H1 (cell line): ENCODE measurements around the gene GPC6. TPM values are rescaled to one million over a fixed set of nuclear protein-coding genes. Genes with fewer than 3 reads are reported as not detected.

Experiments
- CTCF ChIA-PET: fragments of 300-600 bp; sonication (Branson Sonifier 250); formaldehyde crosslinking; loops from one replicate; lab custom pipeline; 2021; ENCODE audit not compliant: partially characterized antibody; lab: Charles Lee
- POLR2A ChIA-PET: fragments of 300-600 bp; sonication (Branson Sonifier 250); formaldehyde crosslinking; loops from one replicate; lab custom pipeline; 2021; ENCODE audit warnings: inconsistent platforms; ENCODE audit not compliant: partially characterized antibody; lab: Charles Lee
- DNase-seq, 2 experiments: peaks; one replicate each; pipeline versions ENCODE4 v3.0.0 to v3.0.0-alpha.2; 2010 to 2022; ENCODE audit warnings: low spot score in 2 of 2, low read depth in 1 of 2, mixed read lengths in 1 of 2
- FAIRE-seq: peaks from 2 replicates; lab custom pipeline; 2011; peaks lifted over from hg19 to GRCh38; lab: Jason Lieb, UNC
- H2AFZ ChIP-seq: 2 replicates; pipeline ENCODE4 v1.8.1; 2012; ENCODE audit warnings: low read length, inconsistent platforms
- H2AK5ac ChIP-seq: 2 replicates; pipeline ENCODE4 v1.6.1; 2013; ENCODE audit warnings: low read depth, low read length
- H2BK120ac ChIP-seq: replicated peaks from 2 replicates; pipeline ENCODE3; 2013; ENCODE audit warnings: low read depth, low read length, inconsistent platforms
- H2BK12ac ChIP-seq: 2 replicates; pipeline ENCODE4 v1.6.1; 2013; ENCODE audit warnings: low read depth, low read length
- H2BK15ac ChIP-seq: 2 replicates; pipeline ENCODE4 v1.6.1; 2013; ENCODE audit warnings: low read length
- H2BK20ac ChIP-seq: 2 replicates; pipeline ENCODE4 v1.6.1; 2013; ENCODE audit warnings: low read length
- H2BK5ac ChIP-seq: 2 replicates; pipeline ENCODE4 v1.6.1; 2013; ENCODE audit warnings: low read depth, low read length
- H3K14ac ChIP-seq: 2 replicates; pipeline ENCODE4 v1.6.1; 2013; ENCODE audit warnings: inconsistent platforms; ENCODE audit not compliant: insufficient read length
- H3K18ac ChIP-seq: 2 replicates; pipeline ENCODE4 v1.6.1; 2013; ENCODE audit warnings: low read length; ENCODE audit errors: extremely low read depth
- H3K23ac ChIP-seq: 2 replicates; pipeline ENCODE4 v1.6.1; 2013; ENCODE audit warnings: inconsistent platforms; ENCODE audit not compliant: insufficient read length
- H3K23me2 ChIP-seq: 2 replicates; pipeline ENCODE4 v1.6.1; 2013; ENCODE audit warnings: low read depth, low read length
- H3K27ac ChIP-seq: 2 replicates; pipeline ENCODE4 v1.6.1; 2011; ENCODE audit warnings: low read depth, low read length, inconsistent platforms
- H3K27me3 ChIP-seq, 4 experiments: replicated peaks in 1 of 4; 1 replicate in 1 of 4; 2 replicates in 3 of 4; pipeline versions ENCODE4 v1.6.1 to v1.8.1; 2011 to 2013; ENCODE audit warnings: low read length in 3 of 4, mild to moderate bottlenecking in 3 of 4, inconsistent platforms in 2 of 4, mixed read lengths in 2 of 4, moderate library complexity in 1 of 4; ENCODE audit not compliant: control insufficient read depth in 3 of 4, insufficient read depth in 3 of 4; ENCODE audit errors: extremely low read depth in 1 of 4
- H3K36me3 ChIP-seq, 4 experiments: 2 replicates each; pipeline versions ENCODE4 v1.6.1 to v1.8.1; 2011 to 2013; ENCODE audit warnings: mild to moderate bottlenecking in 4 of 4, low read length in 3 of 4, moderate library complexity in 2 of 4, control low read depth in 1 of 4, inconsistent platforms in 1 of 4; ENCODE audit not compliant: insufficient read depth in 4 of 4, control insufficient read depth in 2 of 4
- H3K4ac ChIP-seq: replicated peaks from 2 replicates; pipeline ENCODE3; 2013; ENCODE audit warnings: low read length, low read depth, mixed read lengths, inconsistent platforms; ENCODE audit not compliant: insufficient read length
- H3K4me1 ChIP-seq, 4 experiments: replicated peaks in 1 of 4; 1 replicate in 1 of 4; 2 replicates in 3 of 4; pipeline versions ENCODE4 v1.6.1 to v1.8.1; 2011 to 2013; ENCODE audit warnings: low read length in 3 of 4, inconsistent platforms in 2 of 4, mixed read lengths in 1 of 4; ENCODE audit not compliant: insufficient read depth in 4 of 4, control insufficient read depth in 3 of 4
- H3K4me2 ChIP-seq, 2 experiments: 2 replicates each; pipeline versions ENCODE4 v1.6.1 to v1.8.1; 2011 to 2013; ENCODE audit warnings: low read depth in 2 of 2, low read length in 2 of 2, control low read depth in 1 of 2, inconsistent platforms in 1 of 2, mild to moderate bottlenecking in 1 of 2; ENCODE audit not compliant: insufficient read depth in 1 of 2
- H3K4me3 ChIP-seq, 4 experiments: fragments of 200-600, 300-600 bp in 1 of 4; sonication (generic), shearing (Covaris generic), sonication (Bioruptor Twin) in 1 of 4; 2 replicates each; pipeline versions ENCODE4 v1.5.1 to v1.8.1; 2011 to 2016; ENCODE audit warnings: low read length in 4 of 4, low read depth in 3 of 4, control low read depth in 2 of 4, inconsistent platforms in 2 of 4, mild to moderate bottlenecking in 2 of 4, mixed read lengths in 1 of 4, moderate library complexity in 1 of 4; ENCODE audit not compliant: insufficient read depth in 2 of 4; ENCODE audit errors: extremely low read depth in 1 of 4
- H3K56ac ChIP-seq: replicated peaks from 2 replicates; pipeline ENCODE3; 2013; ENCODE audit warnings: low read depth, mild to moderate bottlenecking, mixed read lengths, low read length, inconsistent platforms; ENCODE audit not compliant: insufficient read length
- H3K79me1 ChIP-seq: 2 replicates; pipeline ENCODE4 v1.6.1; 2013; ENCODE audit warnings: low read depth, low read length, control low read depth
- H3K79me2 ChIP-seq, 2 experiments: 2 replicates each; pipeline versions ENCODE4 v1.6.1 to v1.8.1; 2012 to 2013; ENCODE audit warnings: low read length in 2 of 2, mild to moderate bottlenecking in 2 of 2, inconsistent platforms in 1 of 2; ENCODE audit not compliant: insufficient read depth in 2 of 2, control insufficient read depth in 1 of 2
- H3K9ac ChIP-seq, 4 experiments: replicated peaks in 1 of 4; 1 replicate in 1 of 4; 2 replicates in 3 of 4; pipeline versions ENCODE4 v1.6.1 to v1.8.1; 2011 to 2013; ENCODE audit warnings: low read depth in 3 of 4, low read length in 3 of 4, control low read depth in 2 of 4, mild to moderate bottlenecking in 2 of 4, moderate library complexity in 2 of 4, inconsistent platforms in 1 of 4; ENCODE audit errors: extremely low read depth in 1 of 4
- H3K9me3 ChIP-seq, 2 experiments: 2 replicates each; pipeline versions ENCODE4 v1.6.1 to v1.8.1; 2012 to 2013; ENCODE audit warnings: mild to moderate bottlenecking in 2 of 2, moderate library complexity in 2 of 2, control low read depth in 1 of 2, inconsistent platforms in 1 of 2, low read depth in 1 of 2, low read length in 1 of 2, mixed read lengths in 1 of 2; ENCODE audit not compliant: insufficient read depth in 2 of 2
- H4K20me1 ChIP-seq, 2 experiments: replicated peaks in 1 of 2; 2 replicates each; pipeline versions ENCODE3 to v1.8.1; 2011 to 2013; ENCODE audit warnings: inconsistent platforms in 2 of 2, low read length in 2 of 2, mild to moderate bottlenecking in 1 of 2; ENCODE audit not compliant: insufficient read depth in 2 of 2, control insufficient read depth in 1 of 2
- H4K5ac ChIP-seq: 2 replicates; pipeline ENCODE4 v1.6.1; 2013; ENCODE audit warnings: low read length, low read depth, mixed read lengths, inconsistent platforms; ENCODE audit not compliant: insufficient read length
- H4K8ac ChIP-seq: 2 replicates; pipeline ENCODE4 v1.8.0; 2013; ENCODE audit warnings: mild to moderate bottlenecking, moderate library complexity, low read length, inconsistent platforms; ENCODE audit not compliant: insufficient read depth; ENCODE audit errors: extremely low read depth
- H4K91ac ChIP-seq: replicated peaks from 2 replicates; pipeline ENCODE3; 2013; ENCODE audit warnings: low read length, mixed read lengths, inconsistent platforms; ENCODE audit not compliant: insufficient read length
- BACH1 ChIP-seq: IDR thresholded peaks from 2 replicates; pipeline ENCODE4 v1.6.1; 2012; ENCODE audit warnings: low read length, improper control_type of control experiment
- EGR1 ChIP-seq: IDR thresholded peaks from 2 replicates; pipeline ENCODE4 v1.6.1; 2011; ENCODE audit warnings: low read depth, low read length, borderline replicate concordance
- HDAC2 ChIP-seq, 2 experiments: fragments of 300-600 bp in 1 of 2; sonication (generic) in 1 of 2; IDR thresholded peaks; 2 replicates each; pipeline ENCODE4 v1.6.1; 2011 to 2012; ENCODE audit warnings: low read depth in 2 of 2, low read length in 2 of 2, mild to moderate bottlenecking in 2 of 2, moderate library complexity in 2 of 2, borderline replicate concordance in 1 of 2, inconsistent platforms in 1 of 2
- JUND ChIP-seq: IDR thresholded peaks from 2 replicates; pipeline ENCODE4 v1.6.1; 2011; ENCODE audit warnings: mild to moderate bottlenecking, improper control_type of control experiment, low read length
- KDM4A ChIP-seq: IDR thresholded peaks from one replicate; pipeline ENCODE4 v1.7.1; 2012; ENCODE audit warnings: low read depth, mild to moderate bottlenecking, moderate library complexity, low read length, inconsistent platforms; ENCODE audit not compliant: severe bottlenecking
- MAFK ChIP-seq: IDR thresholded peaks from 2 replicates; pipeline ENCODE4 v1.6.1; 2012; ENCODE audit warnings: low read depth, mild to moderate bottlenecking, improper control_type of control experiment, low read length
- MAX ChIP-seq: IDR thresholded peaks from 2 replicates; pipeline ENCODE4 v1.6.1; 2012; ENCODE audit warnings: inconsistent platforms
- PHF8 ChIP-seq: fragments of 200-600 bp; sonication (generic); conservative IDR thresholded peaks from 2 replicates; pipeline ENCODE4 v1.7.1; 2012; ENCODE audit warnings: low read depth, mild to moderate bottlenecking, inconsistent platforms, low read length, moderate library complexity
- RFX5 ChIP-seq: IDR thresholded peaks from 2 replicates; pipeline ENCODE4 v1.6.1; 2011; ENCODE audit warnings: low read depth, low read length, improper control_type of control experiment, borderline replicate concordance
- SP2 ChIP-seq: IDR thresholded peaks from 2 replicates; pipeline ENCODE4 v1.6.1; 2012; ENCODE audit warnings: mild to moderate bottlenecking, low read length, inconsistent platforms
- SP4 ChIP-seq: IDR thresholded peaks from 2 replicates; pipeline ENCODE4 v1.6.1; 2012; ENCODE audit warnings: low read length, inconsistent platforms
- TEAD4 ChIP-seq: IDR thresholded peaks from 2 replicates; pipeline ENCODE4 v1.6.1; 2012; ENCODE audit warnings: low read depth, low read length, inconsistent platforms, mixed read lengths
- YY1 ChIP-seq: IDR thresholded peaks from 2 replicates; pipeline ENCODE4 v1.6.1; 2011; ENCODE audit warnings: low read depth, mild to moderate bottlenecking, low read length
- polyA plus RNA-seq, 7 experiments: library from polyadenylated mRNA; depleted of rRNA in 3 of 7; stranded (reverse) in 5 of 7; unstranded in 2 of 7; fragments of >200 nt in 5 of 7; fragments of 200-250 nt in 2 of 7; gene quantifications; 1 replicate in 5 of 7; 2 replicates in 1 of 7; 4 replicates in 1 of 7; pipeline versions ENCODE4 v1.2.1 to v1.2.3, GENCODE V29; 2011 to 2013; ENCODE audit warnings: missing spikeins in 2 of 7, mixed read lengths in 2 of 7
- total RNA-seq: library from RNA; stranded (reverse); fragmentation: NEBNext Ultra II Directional; extraction: Animal tissue kit (Norgen Biotek cat#: 25700); gene quantifications from 2 replicates; pipeline ENCODE4 v1.2.1, GENCODE V29; 2021
- TF ChIP-seq, protein P1 (sequence below): IDR thresholded peaks from 2 replicates; pipeline ENCODE4 v1.6.1; 2012; ENCODE audit warnings: low read length, inconsistent platforms

The GPC6 gene
- total and polyA plus RNA-seq, 2 of the 8 experiments (the other 6 are each of a cell fraction or from before 2014, with no cell fraction given) = 5.4 to 12.0 TPM

DNA sequence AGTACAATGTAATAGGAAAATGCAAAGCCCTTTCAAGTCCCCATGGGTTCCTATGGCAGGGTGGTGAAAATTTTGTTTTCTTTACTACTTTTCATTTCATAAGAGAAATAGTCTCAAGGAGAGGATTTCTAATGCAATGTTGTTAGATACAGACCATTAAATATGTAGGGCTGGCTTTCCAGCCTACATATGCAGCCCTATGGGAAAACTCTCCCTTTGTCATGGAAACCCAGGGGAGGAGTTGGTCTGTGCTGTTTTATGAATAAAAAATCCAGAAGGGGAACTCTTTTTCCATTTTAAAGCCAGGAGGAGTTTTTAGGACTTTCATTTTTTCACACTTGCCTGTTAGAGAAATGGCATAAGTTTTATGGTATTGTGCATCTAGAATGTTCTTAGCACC is 1133.3 kb downstream of the GPC6 start:
- H2BK5ac ChIP-seq = no peak overlapping the region
- no peaks in the 10 kb centered on the region for H4K20me1 ChIP-seq
- H3K79me1 ChIP-seq = no peaks in the 10 kb centered on the region
- no peaks in the 10 kb centered on the region for H3K36me3 ChIP-seq
- H2BK120ac ChIP-seq = no peak overlapping the region
- H3K4me2 ChIP-seq = no peak overlapping the region
- CTCF ChIA-PET = no interaction called here
- H2AK5ac ChIP-seq = no peak overlapping the region
- H2BK12ac ChIP-seq = no peak overlapping the region
- H3K14ac ChIP-seq = no peak overlapping the region
- no peaks in the 10 kb centered on the region for H3K9me3 ChIP-seq
- H3K4ac ChIP-seq = no peak overlapping the region
- no peak overlapping the region for H3K18ac ChIP-seq
- H4K8ac ChIP-seq = no peak overlapping the region
- POLR2A ChIA-PET = interaction anchor here (0.6 kb wide), 1 partner anchor 692 kb away, joined by 3 read pairs; no protein-coding TSS in a partner anchor
- no peak overlapping the region for H2AFZ ChIP-seq
- H3K9ac ChIP-seq = no peak overlapping the region
- H3K56ac ChIP-seq = no peak overlapping the region
- H3K27ac ChIP-seq = no peak overlapping the region
- H3K23me2 ChIP-seq = no peaks in the 10 kb centered on the region
- no peak overlapping the region for H3K4me3 ChIP-seq
- no peak overlapping the region for H3K23ac ChIP-seq
- no peaks in the 10 kb centered on the region for H3K4me1 ChIP-seq
- H3K27me3 ChIP-seq = no peaks in the 10 kb centered on the region
- DNase-seq (no peak), FAIRE-seq (no peak)
- no peaks in the 10 kb centered on the region for H3K79me2 ChIP-seq
- no peak overlapping the region for H2BK15ac ChIP-seq
- H2BK20ac ChIP-seq = no peak overlapping the region
- no peak overlapping the region for H4K5ac ChIP-seq
- H4K91ac ChIP-seq = no peak overlapping the region
- no peak for TF ChIP-seq JUND
- TF ChIP-seq MAX = no peak
- TF ChIP-seq EGR1 = no peak
- TF ChIP-seq BACH1 = no peak
- no peak for TF ChIP-seq RFX5
- no peak for TF ChIP-seq KDM4A
- no peak for TF ChIP-seq MAFK
- TF ChIP-seq SP4 = no peak
- TF ChIP-seq, protein P1, sequence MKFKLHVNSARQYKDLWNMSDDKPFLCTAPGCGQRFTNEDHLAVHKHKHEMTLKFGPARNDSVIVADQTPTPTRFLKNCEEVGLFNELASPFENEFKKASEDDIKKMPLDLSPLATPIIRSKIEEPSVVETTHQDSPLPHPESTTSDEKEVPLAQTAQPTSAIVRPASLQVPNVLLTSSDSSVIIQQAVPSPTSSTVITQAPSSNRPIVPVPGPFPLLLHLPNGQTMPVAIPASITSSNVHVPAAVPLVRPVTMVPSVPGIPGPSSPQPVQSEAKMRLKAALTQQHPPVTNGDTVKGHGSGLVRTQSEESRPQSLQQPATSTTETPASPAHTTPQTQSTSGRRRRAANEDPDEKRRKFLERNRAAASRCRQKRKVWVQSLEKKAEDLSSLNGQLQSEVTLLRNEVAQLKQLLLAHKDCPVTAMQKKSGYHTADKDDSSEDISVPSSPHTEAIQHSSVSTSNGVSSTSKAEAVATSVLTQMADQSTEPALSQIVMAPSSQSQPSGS = no peak
- TF ChIP-seq HDAC2 (IDR thresholded peaks at IDR 0.05; ENCODE audit: borderline replicate concordance in 1 of 2, low read depth in 2 of 2, low read length in 2 of 2) = no peak
- no peak for TF ChIP-seq PHF8
- no peak for TF ChIP-seq YY1
- no peak for TF ChIP-seq SP2
- TF ChIP-seq TEAD4 = no peak
